MCF 10A (cell line): ENCODE results near the gene TIAL1. TPM values are rescaled to one million over a fixed set of nuclear protein-coding genes. Genes with fewer than 3 reads are reported as not detected.

ENCODE experiments used
- BruUV-seq: library from RNA; stranded (reverse); fragments of 400-500 nt; replicated peaks from 2 replicates; lab custom pipeline; 2021; lab: Mats Ljungman, UMichigan
- CTCF ChIA-PET: fragments of 300-600 bp; sonication (Branson Sonifier 250); formaldehyde crosslinking; extraction: SDS; loops from one replicate; lab custom pipeline; 2021; ENCODE audit warnings: antibody characterized with exemption, inconsistent platforms; lab: Yijun Ruan, JAX
- POLR2A ChIA-PET: fragments of 300-600, 350-650 bp; sonication (Branson Sonifier 250); formaldehyde crosslinking; extraction: SDS; loops from one replicate; lab custom pipeline; 2020; ENCODE audit warnings: antibody characterized with exemption, inconsistent platforms; lab: Yijun Ruan, JAX
- DNase-seq: peaks from one replicate; pipeline ENCODE4 v3.0.0-alpha.2; 2018; ENCODE audit not compliant: unreplicated experiment
- H3K27ac Mint-ChIP-seq: one replicate; pipeline ENCODE4 v1.8.0; 2022; ENCODE audit warnings: mild to moderate bottlenecking, low read depth, mixed read lengths; ENCODE audit not compliant: unreplicated experiment
- H3K27me3 Mint-ChIP-seq: one replicate; pipeline ENCODE4 v1.8.0; 2022; ENCODE audit warnings: mixed read lengths; ENCODE audit not compliant: insufficient read depth, unreplicated experiment
- H3K36me3 Mint-ChIP-seq: one replicate; pipeline ENCODE4 v1.8.0; 2022; ENCODE audit warnings: mild to moderate bottlenecking, moderate library complexity, mixed read lengths; ENCODE audit not compliant: insufficient read depth, unreplicated experiment
- H3K4me1 Mint-ChIP-seq: one replicate; pipeline ENCODE4 v1.8.0; 2022; ENCODE audit warnings: mixed read lengths; ENCODE audit not compliant: insufficient read depth, unreplicated experiment
- H3K4me3 Mint-ChIP-seq: one replicate; pipeline ENCODE4 v1.8.0; 2022; ENCODE audit warnings: mild to moderate bottlenecking, moderate library complexity, mixed read lengths; ENCODE audit not compliant: unreplicated experiment
- H3K9me3 Mint-ChIP-seq: one replicate; pipeline ENCODE4 v1.8.0; 2022; ENCODE audit warnings: mixed read lengths; ENCODE audit not compliant: unreplicated experiment
- intact Hi-C: fragments of 100-400 bp; cut with micrococcal nuclease; formaldehyde crosslinking; loops from 2 replicates; pipeline ENCODE4 v1.14.1; 2022
- total RNA-seq: library from RNA; stranded (reverse); gene quantifications from 2 replicates; pipeline ENCODE4 v1.2.3, GENCODE V29; 2022
- TF ChIP-seq, protein P1 (sequence below): fragments of 200-600 bp; IDR thresholded peaks from one replicate; pipeline ENCODE4 v1.8.0; 2022; ENCODE audit warnings: antibody characterized with exemption, mild to moderate bottlenecking; ENCODE audit not compliant: unreplicated experiment

TIAL1 gene
- total RNA-seq, 1 experiment from 2014 or later: 149 TPM

DNA sequence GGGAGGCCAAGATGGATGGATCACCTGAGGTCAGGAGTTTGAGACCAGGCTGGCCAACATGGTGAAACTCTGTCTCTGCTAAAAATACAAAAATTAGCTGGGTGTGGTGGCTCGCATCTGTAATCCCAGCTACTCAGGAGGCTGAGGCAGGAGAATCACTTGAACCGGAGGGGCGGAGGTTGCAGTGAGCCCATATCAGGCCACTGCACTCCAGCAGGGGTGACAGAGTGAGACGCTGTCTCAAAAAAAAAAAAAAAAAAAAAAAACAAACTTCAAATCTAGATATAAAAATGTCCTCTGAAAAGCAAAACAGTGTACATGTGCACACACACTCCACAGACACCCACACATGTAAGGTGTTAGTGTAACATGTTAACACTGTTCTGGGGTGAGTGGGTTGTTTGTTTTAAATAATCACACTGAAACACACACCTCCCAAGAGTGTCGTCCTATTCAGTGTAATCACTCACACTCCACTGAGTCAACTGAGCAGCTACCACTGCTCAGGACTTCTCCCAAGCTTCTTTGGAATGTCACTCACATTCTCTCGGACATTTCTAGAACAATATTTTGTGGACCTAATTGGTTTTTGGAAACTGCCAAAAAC is 41.5 kb downstream of the TIAL1 start:
- no TSS peak for BruUV-seq
- Mint-ChIP-seq H3K36me3 (no peaks in the 10 kb centered on the region), H3K27me3 (no peaks in the 10 kb centered on the region), H3K9me3 (no peaks in the 10 kb centered on the region), H3K27ac (no peak overlapping the region), H3K4me3 (no peak overlapping the region), H3K4me1 (no peaks in the 10 kb centered on the region)
- intact Hi-C loops: no loop called here
- ChIA-PET CTCF (interaction anchor here (0.5 to 2.1 kb wide), 2 partner anchors 110 to 236 kb away, joined by 4 to 8 read pairs; no protein-coding TSS in a partner anchor), POLR2A (interaction anchor here (0.6 to 0.7 kb wide), 2 partner anchors 30 to 205 kb away, joined by 3 read pairs; no protein-coding TSS in a partner anchor)
- TF ChIP-seq, protein P1, sequence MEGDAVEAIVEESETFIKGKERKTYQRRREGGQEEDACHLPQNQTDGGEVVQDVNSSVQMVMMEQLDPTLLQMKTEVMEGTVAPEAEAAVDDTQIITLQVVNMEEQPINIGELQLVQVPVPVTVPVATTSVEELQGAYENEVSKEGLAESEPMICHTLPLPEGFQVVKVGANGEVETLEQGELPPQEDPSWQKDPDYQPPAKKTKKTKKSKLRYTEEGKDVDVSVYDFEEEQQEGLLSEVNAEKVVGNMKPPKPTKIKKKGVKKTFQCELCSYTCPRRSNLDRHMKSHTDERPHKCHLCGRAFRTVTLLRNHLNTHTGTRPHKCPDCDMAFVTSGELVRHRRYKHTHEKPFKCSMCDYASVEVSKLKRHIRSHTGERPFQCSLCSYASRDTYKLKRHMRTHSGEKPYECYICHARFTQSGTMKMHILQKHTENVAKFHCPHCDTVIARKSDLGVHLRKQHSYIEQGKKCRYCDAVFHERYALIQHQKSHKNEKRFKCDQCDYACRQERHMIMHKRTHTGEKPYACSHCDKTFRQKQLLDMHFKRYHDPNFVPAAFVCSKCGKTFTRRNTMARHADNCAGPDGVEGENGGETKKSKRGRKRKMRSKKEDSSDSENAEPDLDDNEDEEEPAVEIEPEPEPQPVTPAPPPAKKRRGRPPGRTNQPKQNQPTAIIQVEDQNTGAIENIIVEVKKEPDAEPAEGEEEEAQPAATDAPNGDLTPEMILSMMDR: no peak
- DNase-seq: no peak

DNA sequence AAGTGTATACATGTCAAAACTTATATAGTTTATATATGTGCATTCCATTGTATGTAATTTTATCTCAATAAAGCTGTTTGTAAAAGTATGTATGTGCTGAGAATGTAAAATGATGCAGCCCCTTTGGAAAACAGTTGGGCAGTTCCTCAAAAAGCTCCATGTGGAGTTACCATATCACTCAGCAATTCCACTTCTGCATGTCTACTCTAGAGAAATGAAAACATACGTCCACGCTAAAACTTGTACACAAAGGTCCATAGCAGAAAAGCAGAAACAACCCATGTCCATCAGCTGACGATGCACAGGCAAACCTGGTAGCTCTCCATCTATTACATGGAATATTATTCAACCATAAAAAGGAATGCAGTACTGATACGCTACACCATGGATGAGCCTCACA is 45.9 kb downstream of the TIAL1 start:
- ChIA-PET CTCF (no interaction called here), POLR2A (interaction anchor here (0.6 to 1.1 kb wide), 2 partner anchors 8 to 46 kb away, joined by 3 read pairs; partner anchors contain the start of genes RGS10 and TIAL1)
- no peak for DNase-seq
- Mint-ChIP-seq H3K27ac (no peak overlapping the region), H3K4me1 (peaks cover 4% of the 10 kb centered on the region), H3K4me3 (no peak overlapping the region), H3K9me3 (no peaks in the 10 kb centered on the region), H3K27me3 (no peaks in the 10 kb centered on the region), H3K36me3 (no peaks in the 10 kb centered on the region)
- TF ChIP-seq, protein P1: no peak
- intact Hi-C loops: no loop called here
- no TSS peak for BruUV-seq

DNA sequence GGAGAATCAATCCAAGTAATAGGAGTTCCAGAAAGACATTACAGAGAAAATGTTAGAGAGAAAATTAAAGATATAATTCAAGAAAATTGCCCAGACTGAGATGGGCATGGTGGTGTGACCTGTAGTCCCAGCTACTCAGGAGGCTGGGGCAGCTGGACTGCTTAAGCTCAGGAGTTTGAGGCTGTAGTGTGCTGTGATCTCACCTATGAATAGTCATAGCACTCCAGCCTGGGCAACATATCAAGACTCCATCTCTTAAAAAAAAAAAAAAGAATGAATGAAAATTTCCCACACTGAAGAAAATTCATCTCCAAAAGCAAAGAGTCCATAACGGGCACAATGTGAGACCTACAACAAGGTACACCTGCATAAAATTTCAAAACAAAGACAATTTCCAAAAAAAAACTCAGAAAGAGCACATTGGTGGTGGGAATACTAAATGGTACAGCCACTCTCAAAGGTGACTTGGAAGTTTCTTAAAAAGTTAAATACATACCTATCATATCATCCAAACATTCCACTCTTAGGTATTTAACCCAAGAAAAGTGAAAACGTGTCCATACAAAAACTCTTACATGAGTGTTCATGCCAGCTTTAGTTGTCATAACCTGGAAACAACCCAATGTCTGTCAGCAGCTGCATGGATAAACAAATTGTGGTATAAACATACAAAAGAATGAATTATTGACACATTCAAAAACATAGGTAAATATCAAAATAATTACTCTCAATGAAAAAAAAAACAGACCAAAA is 47.3 kb downstream of the TIAL1 start:
- intact Hi-C loops: no loop called here
- no peaks in the 10 kb centered on the region for H3K27me3 Mint-ChIP-seq
- H3K27ac Mint-ChIP-seq: no peak overlapping the region
- peaks cover 6% of the 10 kb centered on the region for H3K4me1 Mint-ChIP-seq
- ChIA-PET POLR2A (interaction anchor here (0.5 to 1.1 kb wide), 4 partner anchors 27 to 359 kb away, joined by 3 to 4 read pairs (median 3); partner anchors contain the start of gene TIAL1), CTCF (interaction anchor here (0.5 to 0.8 kb wide), 3 partner anchors 8 to 123 kb away, joined by 3 to 4 read pairs (median 3); no protein-coding TSS in a partner anchor)
- no peak for DNase-seq
- TF ChIP-seq, protein P1: no peak
- H3K36me3 Mint-ChIP-seq: no peaks in the 10 kb centered on the region
- no peaks in the 10 kb centered on the region for H3K9me3 Mint-ChIP-seq
- no peak overlapping the region for H3K4me3 Mint-ChIP-seq
- BruUV-seq: no TSS peak

DNA sequence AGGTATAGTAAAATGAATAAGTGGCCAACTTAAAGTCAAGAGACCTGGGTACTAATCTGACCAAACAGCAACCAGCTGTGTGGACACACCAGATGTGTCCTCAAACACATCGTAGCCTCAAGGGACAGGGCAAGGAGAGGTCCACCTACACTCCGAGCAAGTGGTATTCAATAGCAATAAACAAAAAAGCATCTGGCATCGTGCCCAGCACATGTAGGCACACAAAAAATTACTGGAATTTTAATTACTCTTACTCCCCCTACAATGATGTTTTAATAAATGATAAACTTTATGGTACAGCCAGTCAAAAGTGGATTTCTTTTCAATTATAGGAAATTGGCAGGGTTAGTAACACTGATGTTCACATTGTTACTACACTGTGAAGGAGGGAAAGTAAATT is 50.8 kb downstream of the TIAL1 start:
- TF ChIP-seq, protein P1: no peak
- H3K4me1 Mint-ChIP-seq: peaks cover 10% of the 10 kb centered on the region
- no peaks in the 10 kb centered on the region for H3K27me3 Mint-ChIP-seq
- peak; percentile 34 for DNase-seq
- no TSS peak for BruUV-seq
- intact Hi-C loops: no loop called here
- no peaks in the 10 kb centered on the region for H3K9me3 Mint-ChIP-seq
- H3K4me3 Mint-ChIP-seq: no peak overlapping the region
- ChIA-PET CTCF (interaction anchor here (1.0 kb wide), 1 partner anchor 61 kb away, joined by 3 read pairs; no protein-coding TSS in a partner anchor), POLR2A (interaction anchor here (0.6 kb wide), 1 partner anchor 13 kb away, joined by 4 read pairs; no protein-coding TSS in a partner anchor)
- peaks cover 6% of the 10 kb centered on the region for H3K36me3 Mint-ChIP-seq
- no peak overlapping the region for H3K27ac Mint-ChIP-seq
